Right lobe of liver (tissue), 4 donors: ENCODE data around the gene ESF1.

Source experiments
- CTCF ChIP-seq, 4 donors: fragments of 200-600 bp in 3 of 4; fragments of 450-650 bp in 1 of 4; IDR thresholded peaks; one replicate each; pipeline versions ENCODE4 v1.5.1 to v1.8.0; 2016 to 2022; ENCODE audit warnings: antibody characterized with exemption in 4 of 4, mild to moderate bottlenecking in 2 of 4
- POLR2A ChIP-seq: fragments of 450-650 bp; IDR thresholded peaks from one replicate; pipeline ENCODE4 v1.6.1; 2017; ENCODE audit warnings: antibody characterized with exemption, mild to moderate bottlenecking
- donor health status: DM: no; HTN: no; CAD: no.
- donor health status: DM: no; HTN: no; CAD: no.
- donor health status: DM: no; HTN: yes; CAD: no.

- TF ChIP-seq CTCF (IDR thresholded peaks at IDR 0.05) (no peak), POLR2A (no peak)
These were observed 108.0 kb downstream of the ESF1 start for GRCh38 chr20:13676682-13677081.
